Endothelial cell of umbilical vein (primary cell): Measurements from ENCODE around the gene KRTAP5-1.

Experiments used
- CTCF ChIP-seq, 2 donors: IDR thresholded peaks; 1 replicate in 1 of 2; 2 replicates in 1 of 2; pipeline ENCODE4 v1.5.1; 2011; ENCODE audit warnings: low read length in 2 of 2, mild to moderate bottlenecking in 2 of 2, moderate library complexity in 2 of 2, control low read depth in 1 of 2, inconsistent platforms in 1 of 2, low read depth in 1 of 2; ENCODE audit not compliant: insufficient read depth in 1 of 2; ENCODE audit errors: extremely low read depth in 1 of 2
- EZH2 ChIP-seq: IDR thresholded peaks from 2 replicates; pipeline ENCODE4 v1.6.1; 2012; ENCODE audit warnings: borderline replicate concordance, low read depth, mild to moderate bottlenecking, moderate library complexity, low read length, inconsistent platforms; ENCODE audit not compliant: severe bottlenecking
- JUN ChIP-seq: IDR thresholded peaks from 2 replicates; pipeline ENCODE4 v1.6.1; 2011; ENCODE audit warnings: borderline replicate concordance, low read depth; ENCODE audit not compliant: insufficient read length, insufficient read depth
- POLR2A ChIP-seq: IDR thresholded peaks from 2 replicates; pipeline ENCODE4 v1.6.1; 2012; ENCODE audit warnings: low read depth, mild to moderate bottlenecking, control low read depth, low read length

GRCh38 chr11:1549338-1550330 is 35.4 kb downstream of the KRTAP5-1 start:
- TF ChIP-seq CTCF (IDR thresholded peaks at IDR 0.05; ENCODE audit: extremely low read depth in 1 of 2, insufficient read depth in 1 of 2, low read depth in 1 of 2, low read length in 2 of 2): no peak
- TF ChIP-seq POLR2A: no peak
- no peak for TF ChIP-seq EZH2
- TF ChIP-seq JUN: no peak
